Right atrium auricular region (tissue), 2 donors: ENCODE data around the gene TEX12. TPM values are rescaled to one million over a fixed set of nuclear protein-coding genes. Genes with fewer than 3 reads are reported as not detected.
"Not testable (repeated sequence)": the region's sequence is repeated elsewhere in the genome, so short reads cannot be mapped to it uniquely, and the experiment has no call there.

Experiments used
- DNase-seq: peaks from one replicate; pipeline ENCODE4 v3.0.0-alpha.2; 2019; ENCODE audit warnings: low spot score
- H3K27ac ChIP-seq, 2 donors: fragments of 200-600 bp; sonication (generic); 1 replicate in 1 of 2; 2 replicates in 1 of 2; pipeline ENCODE4 v1.5.1; 2016 to 2019
- H3K27me3 ChIP-seq, 2 donors: fragments of 200-600 bp; sonication (generic); one replicate each; pipeline versions ENCODE4 v1.5.1 to v1.6.0; 2017 to 2019
- H3K36me3 ChIP-seq: fragments of 200-600 bp; sonication (generic); one replicate; pipeline ENCODE4 v1.5.1; 2016
- H3K4me1 ChIP-seq, 2 donors: fragments of 200-600 bp; sonication (generic); one replicate each; pipeline versions ENCODE4 v1.5.1 to v1.6.0; 2017 to 2019
- H3K4me3 ChIP-seq, 2 donors: fragments of 200-600 bp; sonication (generic); 1 replicate in 1 of 2; 2 replicates in 1 of 2; pipeline ENCODE4 v1.5.1; 2017 to 2019; ENCODE audit warnings: mild to moderate bottlenecking in 1 of 2, moderate library complexity in 1 of 2
- H3K9me3 ChIP-seq, 2 donors: fragments of 200-600 bp; sonication (generic); one replicate each; pipeline ENCODE4 v1.5.1; 2019
- CTCF ChIP-seq, 2 donors: fragments of 200-600 bp; sonication (generic); IDR thresholded peaks; one replicate each; pipeline ENCODE4 v1.5.1; 2019; ENCODE audit warnings: antibody characterized with exemption in 2 of 2
- total RNA-seq, 2 donors: library from RNA; depleted of rRNA; stranded (reverse); fragments of >200 nt; gene quantifications; one replicate each; pipeline ENCODE4 v1.1.0, GENCODE V29; 2016

TEX12 gene
- total RNA-seq, 2 donors from 2014 or later: not detected

GRCh38 chr11:112195951-112196351 lies 28.8 kb downstream of the TEX12 start:
- Histone ChIP-seq H3K27ac (no peak overlapping the region), H3K9me3 (no peaks in the 10 kb centered on the region), H3K4me3 (no peak overlapping the region), H3K4me1 (no peaks in the 10 kb centered on the region), H3K36me3 (peaks cover 23% of the 10 kb centered on the region), H3K27me3 (no peaks in the 10 kb centered on the region)
- no peak for TF ChIP-seq CTCF (IDR thresholded peaks at IDR 0.05)
- DNase-seq: no peak

DNA sequence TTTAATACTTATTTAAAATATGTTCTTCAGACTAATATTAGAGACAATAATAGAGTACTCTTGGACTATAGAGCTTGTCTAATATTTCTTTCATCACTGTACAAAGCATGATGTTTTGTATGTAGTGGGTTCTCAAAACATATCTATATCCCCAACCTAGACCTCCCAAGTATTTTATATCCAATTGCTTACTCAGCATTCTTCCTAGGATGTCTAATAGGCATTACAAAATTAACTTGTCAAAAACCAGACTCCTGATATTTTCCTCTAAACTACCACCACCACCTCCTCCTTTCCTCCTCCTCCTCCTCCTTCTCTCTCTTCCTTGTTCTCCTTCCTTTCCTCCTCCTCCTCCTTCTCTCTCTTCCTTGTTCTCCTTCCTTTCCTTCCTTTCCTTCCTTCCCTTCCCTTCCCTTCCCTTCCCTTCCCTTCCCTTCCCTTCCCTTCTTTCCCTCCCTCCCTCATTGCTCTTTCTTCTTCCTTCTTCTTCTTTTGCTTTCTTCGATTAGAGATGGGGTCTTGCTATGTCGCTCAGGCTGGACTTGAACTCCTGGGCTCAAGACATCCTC lies 29.4 kb downstream of the TEX12 start:
- TF ChIP-seq CTCF (IDR thresholded peaks at IDR 0.05): no peak
- peaks cover 27% of the 10 kb centered on the region for H3K36me3 ChIP-seq
- H3K27ac ChIP-seq: no peak overlapping the region
- H3K4me3 ChIP-seq: no peak overlapping the region
- no peaks in the 10 kb centered on the region for H3K4me1 ChIP-seq
- no peak for DNase-seq
- no peaks in the 10 kb centered on the region for H3K9me3 ChIP-seq
- no peaks in the 10 kb centered on the region for H3K27me3 ChIP-seq

GRCh38 chr11:112199101-112199500 lies 31.9 kb downstream of the TEX12 start:
- peaks cover 32% of the 10 kb centered on the region for H3K36me3 ChIP-seq

DNA sequence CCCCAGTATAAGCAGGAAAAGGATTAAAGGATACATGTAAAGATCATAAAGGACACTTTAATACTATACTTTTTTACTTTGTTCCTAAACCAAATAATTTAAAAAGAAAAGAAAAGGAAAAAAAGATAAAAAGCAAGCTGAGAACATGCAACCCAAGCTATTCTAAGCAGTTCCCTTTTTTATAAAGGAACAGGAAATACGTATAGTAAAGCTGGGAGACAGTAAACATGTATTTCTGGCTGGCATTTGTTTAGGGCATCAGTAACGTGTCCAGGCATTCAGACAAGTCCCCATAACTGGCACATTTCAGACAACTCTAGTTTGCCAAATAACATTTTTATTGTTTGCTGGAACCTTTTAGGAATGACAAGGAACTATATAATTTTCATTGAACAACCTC lies 33.1 kb downstream of the TEX12 start:
- no peak for TF ChIP-seq CTCF (IDR thresholded peaks at IDR 0.05)
- H3K4me3 ChIP-seq: no peak overlapping the region
- no peak for DNase-seq
- H3K27ac ChIP-seq: no peak overlapping the region
- H3K27me3 ChIP-seq: no peaks in the 10 kb centered on the region
- H3K36me3 ChIP-seq: peaks cover 28% of the 10 kb centered on the region
- no peaks in the 10 kb centered on the region for H3K9me3 ChIP-seq
- no peaks in the 10 kb centered on the region for H3K4me1 ChIP-seq

More at GRCh38 chr11:112199101-112199500, 31.9 kb downstream of the TEX12 start:
- not testable (repeated sequence) for H3K4me3 ChIP-seq, H3K27ac ChIP-seq, DNase-seq, H3K9me3 ChIP-seq, H3K27me3 ChIP-seq, H3K4me1 ChIP-seq

DNA sequence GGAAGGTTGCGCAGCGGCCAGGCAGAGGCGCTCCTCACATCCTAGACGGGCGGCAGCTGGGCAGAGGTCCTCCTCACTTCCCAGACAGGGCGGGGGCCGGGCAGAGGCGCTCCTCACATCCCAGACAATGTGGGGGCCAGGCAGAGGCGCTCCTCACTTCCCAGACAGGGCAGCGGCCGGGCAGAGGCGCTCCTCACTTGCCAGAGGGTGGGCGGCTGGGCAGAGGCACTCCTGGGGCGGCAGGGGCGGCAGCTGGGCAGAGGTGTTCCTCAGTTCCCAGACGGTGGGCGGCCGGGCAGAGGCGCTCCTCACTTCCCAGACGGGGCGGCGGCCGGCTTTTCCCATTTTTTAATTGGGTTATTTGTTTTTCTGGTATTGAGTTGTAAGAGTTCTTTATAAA lies 38.9 kb downstream of the TEX12 start:
- Histone ChIP-seq H3K4me1 (no peaks in the 10 kb centered on the region), H3K27ac (no peak overlapping the region), H3K36me3 (peaks cover 18% of the 10 kb centered on the region), H3K4me3 (no peak overlapping the region), H3K27me3 (no peaks in the 10 kb centered on the region), H3K9me3 (no peaks in the 10 kb centered on the region)
- no peak for TF ChIP-seq CTCF (IDR thresholded peaks at IDR 0.05)
- no peak for DNase-seq

DNA sequence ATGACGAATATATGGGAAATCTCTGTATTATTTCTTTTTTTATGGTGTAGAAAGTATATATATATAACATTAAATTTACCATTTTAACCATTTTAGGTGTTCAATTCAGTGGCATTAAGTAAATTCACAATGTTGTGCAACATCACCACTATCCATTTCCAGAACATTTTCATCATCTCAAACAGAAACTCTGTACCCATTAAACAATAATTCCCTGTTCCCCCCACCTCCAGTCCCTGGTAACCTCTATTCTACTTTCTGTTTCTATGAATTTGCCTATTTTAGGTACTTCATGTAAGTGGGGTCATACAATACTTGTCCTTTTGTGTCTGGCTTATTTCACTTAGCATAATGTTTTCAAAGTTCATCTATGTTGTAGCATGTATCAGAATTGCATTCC lies 43.7 kb downstream of the TEX12 start:
- no peak overlapping the region for H3K27ac ChIP-seq
- no peak for TF ChIP-seq CTCF (IDR thresholded peaks at IDR 0.05)

More for the DNA sequence above, 43.7 kb downstream of the TEX12 start:
- H3K36me3 ChIP-seq: peaks cover 15% of the 10 kb centered on the region
- DNase-seq: no peak
- H3K9me3 ChIP-seq: no peaks in the 10 kb centered on the region
- H3K4me1 ChIP-seq: peaks cover 0 to 7% of the 10 kb centered on the region in 2 donors
- no peaks in the 10 kb centered on the region for H3K27me3 ChIP-seq
- H3K4me3 ChIP-seq: no peak overlapping the region
